DMS79 (cell line): ENCODE results near the gene ESM1.
"Not testable (repeated sequence)": the region's sequence is repeated elsewhere in the genome, so short reads cannot be mapped to it uniquely, and the experiment has no call there.

ENCODE experiments used
- DNase-seq: peaks from one replicate; lab custom pipeline; 2025; lab: John Stamatoyannopoulos, UW

The ESM1 gene

DNA sequence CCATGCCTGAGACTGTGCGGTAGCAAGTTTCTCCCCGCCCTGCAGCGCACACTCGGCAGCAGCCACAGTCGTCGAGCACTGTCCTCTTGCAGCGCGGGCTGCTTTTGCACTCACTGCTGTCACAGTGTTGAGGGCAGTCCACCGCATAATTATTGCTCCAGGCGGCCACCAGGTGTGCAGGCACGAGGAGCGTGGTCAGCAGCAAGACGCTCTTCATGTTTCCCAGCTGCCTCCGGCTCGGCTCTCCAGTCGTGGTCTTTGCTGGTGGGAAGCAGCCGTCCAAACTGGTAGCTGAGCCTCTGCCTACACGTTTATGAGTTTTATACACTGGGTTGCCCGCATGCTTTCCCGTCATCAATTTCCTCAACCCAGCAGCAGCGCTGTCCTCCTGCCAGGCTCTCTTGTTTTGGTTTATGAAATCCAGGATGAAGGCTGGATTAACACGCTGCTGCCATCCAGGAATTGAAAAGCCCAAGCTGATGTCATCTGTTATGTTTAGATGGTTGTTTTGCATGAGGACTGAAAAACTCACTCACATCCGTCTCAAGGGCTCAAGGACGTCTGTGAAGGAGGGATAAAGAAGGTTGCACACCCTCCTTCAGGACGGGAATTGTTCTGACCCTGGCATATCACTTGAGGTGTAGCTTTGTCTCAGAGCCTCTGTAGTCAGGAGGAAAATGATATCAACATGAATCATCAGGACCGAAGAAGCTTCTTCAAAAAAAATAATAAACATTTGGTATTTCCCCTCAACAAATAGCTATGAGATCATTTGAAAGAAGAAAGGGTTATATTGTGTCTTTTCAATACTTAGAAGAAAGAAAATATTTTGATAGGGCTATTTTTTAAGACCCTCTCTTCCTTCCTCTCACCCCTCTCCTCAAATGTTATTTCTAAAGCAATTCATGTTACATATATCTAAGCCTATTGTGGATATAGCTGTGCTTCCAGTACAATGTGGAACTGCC is at the start of gene ESM1:
Gene ESM1 (minus strand): TSS at position 293 of the 968 bp plus-strand sequence. CDS start 76 bp downstream, at position 217.
- no peak for DNase-seq

DNA sequence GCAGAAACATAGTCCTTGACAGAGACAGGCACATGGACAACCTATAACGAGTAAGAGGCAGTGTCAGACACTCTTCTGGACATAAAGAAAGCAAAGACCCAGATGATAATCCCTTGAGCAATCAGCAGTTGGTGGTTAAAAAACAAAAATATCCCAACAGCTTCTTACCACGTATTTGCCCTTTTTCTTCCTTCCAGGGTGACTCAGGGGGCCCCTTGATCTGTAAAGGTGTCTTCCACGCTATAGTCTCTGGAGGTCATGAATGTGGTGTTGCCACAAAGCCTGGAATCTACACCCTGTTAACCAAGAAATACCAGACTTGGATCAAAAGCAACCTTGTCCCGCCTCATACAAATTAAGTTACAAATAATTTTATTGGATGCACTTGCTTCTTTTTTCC is 48.2 kb upstream of the ESM1 start:
- DNase-seq: no peak

GRCh38 chr5:55031492-55031891 is 46.1 kb upstream of the ESM1 start:
- no peak for DNase-seq

DNA sequence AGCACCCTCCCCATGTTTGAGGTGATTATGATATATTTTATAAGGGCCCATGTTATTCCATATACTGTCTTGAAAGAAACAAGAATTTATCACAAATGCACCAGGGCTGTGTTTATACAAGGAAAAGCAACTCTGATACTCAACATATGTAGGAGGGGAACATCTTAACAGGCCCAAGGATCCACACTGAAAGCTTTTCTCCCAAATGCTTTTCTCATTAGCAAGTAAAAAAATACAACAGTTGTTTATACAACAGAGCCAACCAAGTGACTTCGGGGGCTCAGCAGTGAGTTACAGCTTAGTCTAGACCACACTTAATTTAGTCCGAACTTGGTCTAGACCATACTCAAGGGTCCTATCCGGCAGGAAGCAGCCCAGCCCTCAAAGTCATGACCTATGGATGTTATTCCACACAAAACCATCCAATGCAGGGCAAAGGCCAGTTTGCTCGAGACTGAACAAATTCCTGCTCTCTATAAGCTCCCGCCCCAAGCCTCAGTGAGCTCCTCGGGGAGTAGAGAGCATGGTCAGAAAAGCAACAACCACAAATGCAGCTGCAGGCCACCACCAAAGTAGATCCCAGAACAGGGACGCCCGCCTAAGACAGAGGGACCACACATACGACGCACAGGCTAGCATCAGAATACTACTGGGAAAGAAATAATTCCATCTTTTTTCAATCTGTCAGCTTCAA is 45.4 kb upstream of the ESM1 start:
- no peak for DNase-seq

- no peak for DNase-seq
Observed at GRCh38 chr5:55030220-55030619, 44.8 kb upstream of the ESM1 start.

DNA sequence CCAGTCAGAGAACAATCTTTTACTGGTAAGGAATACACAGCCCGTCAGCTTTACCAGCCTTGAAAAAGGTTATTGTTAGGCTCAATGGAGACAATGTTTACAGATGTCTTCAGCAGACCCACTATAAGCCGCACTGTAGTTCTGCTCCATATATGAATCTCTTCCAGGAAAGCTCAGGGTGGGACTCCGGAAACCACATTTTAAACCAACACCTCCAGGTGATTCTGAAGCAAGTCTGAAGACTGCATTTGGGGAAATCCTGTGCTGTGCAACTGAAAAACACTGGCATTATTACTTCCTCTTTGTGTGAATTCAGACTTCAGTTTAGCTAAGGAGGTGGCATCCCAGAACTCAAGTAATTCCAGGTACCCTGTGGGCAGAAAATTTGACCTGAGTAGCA is 42.2 kb upstream of the ESM1 start:
- DNase-seq: no peak

GRCh38 chr5:55022450-55022849 is 37.1 kb upstream of the ESM1 start:
- no peak for DNase-seq

GRCh38 chr5:55021821-55022220 is 36.4 kb upstream of the ESM1 start:
- no peak for DNase-seq

GRCh38 chr5:55021410-55021809 is 36.0 kb upstream of the ESM1 start:
- no peak for DNase-seq

DNA sequence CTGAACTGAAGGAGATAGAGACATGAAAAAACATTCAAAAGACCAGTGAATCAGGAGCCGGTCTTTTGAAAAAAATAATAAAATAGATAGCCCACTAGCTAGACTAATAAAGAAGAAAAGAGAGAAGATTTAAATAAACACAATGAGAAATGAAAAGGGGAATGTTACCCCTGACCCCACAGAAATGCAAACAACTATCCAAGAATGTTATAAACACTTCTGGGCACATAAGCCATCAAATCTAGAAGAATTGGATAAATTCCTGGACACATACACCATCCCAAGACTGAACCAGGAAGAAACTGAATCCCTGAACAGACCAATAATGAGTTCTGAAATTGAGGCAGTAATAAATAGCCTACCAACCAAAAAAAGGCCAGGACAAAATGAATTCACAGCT is 24.8 kb upstream of the ESM1 start:
- not testable (repeated sequence) for DNase-seq

DNA sequence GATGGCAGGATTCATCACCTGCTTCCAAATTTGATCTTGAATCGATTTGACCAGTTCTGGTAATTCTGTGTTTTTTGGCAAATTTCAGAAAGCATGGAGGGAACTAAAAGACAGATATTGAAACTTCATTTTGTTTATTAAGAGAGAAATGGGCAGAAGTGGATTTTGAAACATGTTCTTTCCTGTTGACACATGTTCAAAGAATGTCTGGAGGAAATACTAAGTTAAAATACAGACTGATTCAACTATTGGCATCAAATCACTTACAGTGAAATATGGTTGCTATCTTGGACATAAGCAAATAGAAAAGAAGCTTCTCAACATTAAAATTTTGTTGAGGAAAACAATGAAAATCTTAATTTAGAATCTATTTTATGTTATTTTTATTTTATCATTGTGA is 19.3 kb upstream of the ESM1 start:
- DNase-seq: no peak

GRCh38 chr5:55003432-55004065 is 18.2 kb upstream of the ESM1 start:
- no peak for DNase-seq

GRCh38 chr5:55002166-55002565 is 16.8 kb upstream of the ESM1 start:
- not testable (repeated sequence) for DNase-seq

- DNase-seq: no peak
Observed at GRCh38 chr5:54997081-54997480, 11.7 kb upstream of the ESM1 start.

DNA sequence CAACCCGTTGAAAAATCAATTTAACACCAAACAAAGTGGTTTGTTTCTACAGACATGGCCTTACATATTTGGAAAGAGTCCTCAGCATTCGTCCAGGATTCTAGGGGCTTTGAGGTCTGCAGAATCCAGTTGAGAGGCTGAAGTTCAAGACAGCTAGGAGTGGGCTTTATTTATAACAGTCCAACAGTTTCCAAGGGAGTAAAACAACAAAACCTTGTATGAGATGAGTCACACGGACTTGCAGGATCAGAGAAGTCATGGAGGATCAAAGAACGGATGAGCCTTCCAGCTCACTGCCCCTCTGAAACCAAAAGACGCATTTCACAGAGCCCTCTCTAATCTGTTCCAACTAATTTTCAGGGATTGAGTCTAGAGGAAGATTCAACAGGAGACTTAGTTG is 11.1 kb upstream of the ESM1 start:
- no peak for DNase-seq

DNA sequence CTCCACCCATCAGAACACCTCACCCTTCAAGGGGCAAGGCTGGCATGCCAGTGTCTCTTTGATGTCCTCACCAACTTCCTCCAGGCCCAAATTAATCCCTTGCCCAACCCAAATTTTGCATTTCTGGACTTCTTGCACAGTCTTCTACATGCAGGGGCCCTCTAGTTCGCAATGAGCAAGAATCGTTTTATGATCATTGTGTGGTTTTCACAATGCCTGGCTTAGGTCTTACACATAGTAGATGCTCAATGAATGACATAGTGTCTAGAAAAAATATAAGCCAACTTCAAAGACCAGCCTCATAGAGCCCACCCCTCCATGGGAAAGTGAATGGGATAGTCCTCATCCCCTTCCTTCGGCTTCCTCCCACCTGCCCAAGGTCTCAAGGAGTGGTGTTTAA is 9.8 kb upstream of the ESM1 start:
- DNase-seq: no peak

- DNase-seq: no peak
Observed at GRCh38 chr5:54994628-54995027, 9.2 kb upstream of the ESM1 start.

DNA sequence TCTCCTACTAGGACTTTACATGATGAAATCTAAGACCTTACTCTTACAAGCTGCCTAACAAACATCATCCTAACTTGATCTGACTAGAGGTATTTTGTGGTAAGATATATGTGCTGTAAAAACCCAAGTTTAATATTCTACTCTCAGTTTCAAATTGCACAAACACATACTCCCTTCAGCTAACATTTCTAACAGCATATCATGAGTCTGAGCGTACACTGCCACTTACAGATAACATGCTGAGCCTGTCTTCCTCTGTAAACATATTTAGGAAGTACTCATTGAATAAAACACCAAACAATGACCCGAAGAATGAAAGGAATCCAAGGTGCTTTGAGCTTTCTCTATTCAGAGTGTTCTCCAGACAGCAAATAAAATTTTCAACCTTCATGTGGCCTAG is 7.9 kb upstream of the ESM1 start:
- DNase-seq: no peak

- no peak for DNase-seq
Observed at GRCh38 chr5:54991416-54991815, 6.0 kb upstream of the ESM1 start.

GRCh38 chr5:54990841-54991258 is 5.5 kb upstream of the ESM1 start:
- no peak for DNase-seq

DNA sequence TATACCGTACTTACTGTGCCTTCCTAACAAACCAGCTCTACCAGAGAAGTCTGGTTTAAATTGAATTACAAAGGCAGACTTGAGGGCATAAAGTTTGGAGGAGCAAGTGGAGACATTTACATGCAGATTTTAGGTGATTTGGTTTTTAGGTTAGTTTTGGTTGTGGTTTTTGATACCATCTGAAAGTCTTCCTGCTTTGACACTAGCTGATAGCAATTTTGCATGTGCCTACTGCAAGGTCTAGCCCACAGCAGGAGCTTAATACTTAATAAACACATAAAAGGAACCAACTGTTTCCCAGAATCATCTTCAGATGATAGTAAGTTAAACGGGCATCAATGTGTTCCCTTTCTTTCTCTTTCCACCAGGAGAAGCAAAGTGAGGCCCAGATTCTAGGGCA is 3.4 kb upstream of the ESM1 start:
- DNase-seq: no peak

- DNase-seq: no peak
Observed at GRCh38 chr5:54988218-54988617, 2.8 kb upstream of the ESM1 start.

- DNase-seq: no peak
Observed at GRCh38 chr5:54986269-54986654, 869 bp upstream of the ESM1 start.
